HFF-Myc (cell line): ENCODE data around the gene SHQ1.

Source experiments
- DNase-seq: peaks from one replicate; pipeline ENCODE4 v3.0.0-alpha.2; 2011; ENCODE audit warnings: low read depth; ENCODE audit errors: extremely low read depth
- H3K4me3 ChIP-seq: replicated peaks from 2 replicates; pipeline ENCODE4 v1.5.1; 2011; ENCODE audit warnings: low read depth, mild to moderate bottlenecking, control low read depth, low read length
- TF ChIP-seq, protein P1 (sequence below): IDR thresholded peaks from 2 replicates; pipeline ENCODE4 v1.5.1; 2012; ENCODE audit warnings: mild to moderate bottlenecking, low read depth, low read length, control low read depth; ENCODE audit errors: missing control alignments

The SHQ1 gene

GRCh38 chr3:72887343-72887704 lies 39.1 kb upstream of the SHQ1 start:
- peak overlapping the region; percentile 53 for H3K4me3 ChIP-seq
- DNase-seq, result no peak
- TF ChIP-seq, protein P1, sequence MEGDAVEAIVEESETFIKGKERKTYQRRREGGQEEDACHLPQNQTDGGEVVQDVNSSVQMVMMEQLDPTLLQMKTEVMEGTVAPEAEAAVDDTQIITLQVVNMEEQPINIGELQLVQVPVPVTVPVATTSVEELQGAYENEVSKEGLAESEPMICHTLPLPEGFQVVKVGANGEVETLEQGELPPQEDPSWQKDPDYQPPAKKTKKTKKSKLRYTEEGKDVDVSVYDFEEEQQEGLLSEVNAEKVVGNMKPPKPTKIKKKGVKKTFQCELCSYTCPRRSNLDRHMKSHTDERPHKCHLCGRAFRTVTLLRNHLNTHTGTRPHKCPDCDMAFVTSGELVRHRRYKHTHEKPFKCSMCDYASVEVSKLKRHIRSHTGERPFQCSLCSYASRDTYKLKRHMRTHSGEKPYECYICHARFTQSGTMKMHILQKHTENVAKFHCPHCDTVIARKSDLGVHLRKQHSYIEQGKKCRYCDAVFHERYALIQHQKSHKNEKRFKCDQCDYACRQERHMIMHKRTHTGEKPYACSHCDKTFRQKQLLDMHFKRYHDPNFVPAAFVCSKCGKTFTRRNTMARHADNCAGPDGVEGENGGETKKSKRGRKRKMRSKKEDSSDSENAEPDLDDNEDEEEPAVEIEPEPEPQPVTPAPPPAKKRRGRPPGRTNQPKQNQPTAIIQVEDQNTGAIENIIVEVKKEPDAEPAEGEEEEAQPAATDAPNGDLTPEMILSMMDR, result no peak

DNA sequence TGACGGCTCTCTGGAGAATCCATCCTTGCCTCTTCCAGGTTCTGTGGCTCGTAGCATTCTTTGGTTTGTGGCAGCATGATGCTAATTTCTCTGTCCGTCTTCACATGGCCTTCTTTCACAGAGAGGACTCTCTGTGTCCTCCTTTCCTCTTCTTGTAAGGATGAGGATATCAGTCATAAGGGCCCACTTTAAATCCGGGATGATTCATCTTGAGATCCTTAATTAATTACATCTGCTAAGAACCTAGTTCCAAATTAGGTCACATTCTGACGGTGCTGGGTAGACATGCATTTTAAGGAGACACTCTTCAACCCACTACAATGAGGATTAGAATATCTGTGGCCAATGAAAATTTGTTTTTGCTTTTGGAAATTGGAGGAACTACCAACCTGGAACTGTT lies 23.9 kb upstream of the SHQ1 start:
- DNase-seq, result peak; percentile 91
- TF ChIP-seq, protein P1, result no peak
- no peak overlapping the region for H3K4me3 ChIP-seq

GRCh38 chr3:72862314-72863090 lies 14.3 kb upstream of the SHQ1 start:
- TF ChIP-seq, protein P1, result no peak
- H3K4me3 ChIP-seq, result no peak overlapping the region
- DNase-seq, result no peak

- TF ChIP-seq, protein P1, result no peak
- no peak for DNase-seq
- H3K4me3 ChIP-seq, result no peak overlapping the region
These were observed 12.6 kb upstream of the SHQ1 start for GRCh38 chr3:72860846-72861245.

- H3K4me3 ChIP-seq, result no peak overlapping the region
- TF ChIP-seq, protein P1, result no peak
- DNase-seq, result no peak
These were observed 11.8 kb upstream of the SHQ1 start for GRCh38 chr3:72860053-72860452.

- no peak for DNase-seq
- TF ChIP-seq, protein P1, result no peak
- no peak overlapping the region for H3K4me3 ChIP-seq
These were observed 6.8 kb upstream of the SHQ1 start for GRCh38 chr3:72855001-72855400.

- TF ChIP-seq, protein P1, result no peak
- DNase-seq, result no peak
- peak overlapping the region; percentile 98 for H3K4me3 ChIP-seq
These were observed 447 bp upstream of the SHQ1 start for GRCh38 chr3:72848703-72849081.
